ENCODE measurements around the gene POTEF.
"Not testable (repeated sequence)": the region's sequence is repeated elsewhere in the genome, so short reads cannot be mapped to it uniquely, and the experiment has no call there.

POTEF gene

DNA sequence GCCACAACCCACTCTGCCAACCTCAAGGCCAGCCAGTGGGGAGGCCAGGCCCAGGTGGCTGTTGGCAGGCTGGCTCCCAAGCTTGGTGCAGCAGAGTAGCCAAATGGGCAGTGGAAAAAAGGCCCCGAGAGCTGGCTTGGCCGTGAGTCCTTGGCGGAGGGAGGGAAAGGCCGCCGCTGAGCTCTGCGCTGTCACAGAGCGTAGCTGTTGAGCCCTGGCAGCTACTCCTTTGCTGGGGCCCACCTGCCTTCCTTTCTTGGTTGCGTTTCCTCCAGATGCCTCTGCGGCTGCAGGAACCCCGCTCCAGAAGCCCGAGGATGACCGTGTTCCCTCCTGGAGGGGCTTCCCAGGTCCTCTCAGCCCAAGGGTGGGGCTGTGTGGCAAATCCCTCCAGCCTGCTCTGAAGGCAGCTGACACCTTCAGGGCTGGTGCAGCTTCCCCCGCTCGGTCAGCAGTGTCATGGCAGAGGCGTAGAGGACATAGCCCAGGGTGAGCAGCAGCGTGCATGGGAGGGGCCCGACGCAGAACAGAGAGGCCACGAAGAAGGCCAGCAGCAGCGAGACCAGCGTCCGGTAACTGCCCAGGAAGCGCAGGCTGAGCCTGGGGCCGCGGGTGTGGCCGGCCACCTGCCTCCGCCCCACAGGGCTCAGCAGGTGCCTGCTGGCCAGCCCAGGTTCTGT is 23.3 kb upstream of the POTEF start:
- DNase-seq, result not testable (repeated sequence)

DNA sequence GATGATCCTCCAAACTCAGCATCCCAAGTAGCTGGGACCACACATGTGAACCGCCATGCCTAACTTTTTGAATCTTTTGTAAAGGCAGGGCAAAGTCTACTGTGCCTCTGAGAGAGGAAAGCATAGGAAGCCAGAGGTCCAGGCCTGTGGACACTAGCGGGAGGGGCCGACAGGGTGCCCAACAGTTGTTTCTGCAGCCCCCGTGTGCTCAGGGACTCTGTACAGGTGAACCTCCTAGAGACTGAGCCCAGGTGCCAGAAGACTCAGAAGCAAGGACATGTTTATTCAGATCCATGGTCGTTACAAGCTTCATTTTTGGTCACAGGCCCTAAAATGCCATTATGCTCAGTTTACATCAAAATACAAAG is 22.1 kb upstream of the POTEF start:
- DNase-seq, result not testable (repeated sequence)

DNA sequence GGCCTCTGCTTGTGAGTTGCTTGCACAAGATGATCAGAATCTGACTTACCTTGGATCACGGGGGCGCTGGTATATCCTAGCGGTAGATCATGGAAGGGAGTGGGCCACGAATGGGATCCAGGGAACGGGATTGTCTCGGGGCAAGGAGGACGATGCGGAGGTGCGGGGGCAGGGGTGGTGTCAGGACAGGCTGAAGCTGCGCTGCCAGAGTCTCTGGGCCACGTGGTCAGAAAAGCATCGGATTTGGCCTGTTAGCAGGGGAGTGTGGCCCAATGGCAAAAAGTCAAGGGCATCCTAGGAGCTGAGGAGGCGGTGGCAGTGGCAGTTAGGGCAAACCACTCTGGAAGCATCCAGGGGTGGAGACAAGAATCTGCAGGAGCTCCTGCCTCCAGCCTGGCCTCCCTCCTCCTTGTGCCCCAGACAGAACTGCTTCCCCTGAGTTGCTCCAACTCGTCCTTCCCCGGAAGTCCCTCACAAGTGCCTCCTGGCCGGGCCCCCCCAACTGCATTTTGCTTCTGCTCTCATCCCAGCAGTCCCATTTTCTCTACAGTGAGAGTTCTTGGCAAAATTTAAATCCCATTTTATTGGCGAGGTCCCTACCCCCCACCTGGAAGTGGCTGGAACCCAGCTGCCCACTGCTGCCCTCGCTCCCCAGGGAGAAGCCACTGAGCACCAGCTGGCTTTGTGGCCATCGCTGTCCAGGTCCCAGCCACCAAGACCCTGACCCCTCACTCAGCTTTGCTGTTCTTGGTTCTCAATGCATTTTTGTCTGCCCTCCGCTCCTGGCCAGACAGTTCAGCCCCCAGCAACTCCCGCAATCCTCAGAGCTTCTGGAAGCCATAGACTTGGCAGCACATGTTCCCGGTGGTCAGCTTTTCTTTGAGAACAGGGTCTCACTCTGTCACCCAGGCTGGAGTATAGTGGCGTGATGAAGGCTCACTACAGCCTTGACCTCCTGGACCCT is 21.4 kb upstream of the POTEF start:
- DNase-seq, result no peak

DNA sequence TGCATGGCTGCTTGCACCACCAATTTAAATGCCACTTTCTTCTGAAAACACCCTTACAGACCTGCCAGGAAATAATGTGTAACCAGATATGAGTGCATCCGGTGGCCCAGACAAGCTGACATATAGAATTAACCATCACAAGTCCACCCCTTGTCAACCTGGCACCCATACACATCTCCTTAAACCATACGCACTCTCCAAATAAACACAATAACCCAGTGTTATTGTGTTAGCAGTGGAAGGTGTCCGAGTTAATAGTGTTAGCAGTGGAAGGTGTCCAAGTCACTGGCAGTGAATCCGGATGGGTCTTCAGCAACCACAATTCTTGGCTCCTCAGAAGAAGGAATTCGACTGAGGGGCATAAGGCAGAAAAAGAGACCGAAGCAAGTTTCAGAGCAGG is 19.5 kb upstream of the POTEF start:
- DNase-seq, result not testable (repeated sequence)

DNA sequence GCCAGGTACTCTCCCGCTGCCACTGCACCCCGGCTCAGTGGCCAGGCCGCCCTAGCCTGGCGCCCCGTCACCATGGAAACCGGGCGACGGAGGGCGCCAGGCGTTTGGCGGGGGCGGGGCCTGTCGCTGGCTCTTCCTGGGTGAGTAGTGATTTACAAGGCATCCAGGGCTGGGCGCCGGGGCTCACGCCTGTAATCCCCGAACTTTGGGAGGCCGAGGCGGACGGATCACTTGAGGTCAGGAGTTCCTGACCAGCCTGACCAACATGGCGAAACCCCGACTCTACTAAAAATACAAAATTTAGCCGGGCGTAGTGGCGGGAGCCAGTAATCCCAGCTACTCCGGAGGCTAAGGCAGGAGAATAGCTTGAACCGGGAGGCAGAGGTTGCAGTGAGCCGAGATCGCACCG is 16.0 kb upstream of the POTEF start, which contains the start of gene CCDC74B:
TSS of gene CCDC74B (minus strand) at position 107 of the 409 bp plus-strand sequence. CDS start 116 bp downstream, outside the sequence.
- peak; percentile 63 for DNase-seq

DNA sequence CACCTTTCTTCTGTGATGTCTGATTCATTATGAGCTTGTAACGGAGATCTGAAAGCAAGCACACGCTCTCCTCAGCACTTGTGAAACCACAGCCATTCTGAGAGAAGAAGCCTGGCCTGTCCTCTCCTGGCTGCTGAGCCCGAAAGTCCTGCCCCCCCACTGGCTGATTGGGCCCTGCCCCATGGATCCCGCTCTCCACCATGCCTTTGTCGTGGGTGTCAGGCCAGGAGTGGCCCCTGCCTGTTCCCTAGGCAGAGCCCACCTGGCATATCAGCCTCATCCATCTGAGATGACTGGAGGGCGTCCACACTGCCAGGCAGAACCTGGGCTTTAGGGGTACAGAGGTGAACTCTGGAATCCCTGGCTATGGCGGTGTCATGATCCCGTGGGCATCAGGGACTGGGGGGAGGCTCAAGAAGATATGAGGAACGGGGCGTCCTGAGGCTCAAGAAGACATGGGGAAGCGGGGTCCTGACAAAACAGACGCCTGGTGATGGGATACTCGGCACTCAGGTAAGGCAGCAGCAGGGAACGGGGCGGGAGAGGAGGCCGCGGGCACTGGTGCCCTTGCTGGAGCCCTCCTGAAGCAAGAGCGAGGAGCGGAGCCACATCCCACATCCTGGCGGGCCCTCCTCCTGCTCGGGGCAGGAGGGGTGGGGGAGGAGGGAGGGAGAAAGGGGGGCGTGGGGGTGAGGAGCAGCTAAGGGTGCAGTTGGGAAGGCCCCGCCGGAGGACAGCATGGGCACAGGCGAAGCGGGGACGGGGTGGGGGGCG is 14.4 kb upstream of the POTEF start:
- DNase-seq, result not testable (repeated sequence)

DNA sequence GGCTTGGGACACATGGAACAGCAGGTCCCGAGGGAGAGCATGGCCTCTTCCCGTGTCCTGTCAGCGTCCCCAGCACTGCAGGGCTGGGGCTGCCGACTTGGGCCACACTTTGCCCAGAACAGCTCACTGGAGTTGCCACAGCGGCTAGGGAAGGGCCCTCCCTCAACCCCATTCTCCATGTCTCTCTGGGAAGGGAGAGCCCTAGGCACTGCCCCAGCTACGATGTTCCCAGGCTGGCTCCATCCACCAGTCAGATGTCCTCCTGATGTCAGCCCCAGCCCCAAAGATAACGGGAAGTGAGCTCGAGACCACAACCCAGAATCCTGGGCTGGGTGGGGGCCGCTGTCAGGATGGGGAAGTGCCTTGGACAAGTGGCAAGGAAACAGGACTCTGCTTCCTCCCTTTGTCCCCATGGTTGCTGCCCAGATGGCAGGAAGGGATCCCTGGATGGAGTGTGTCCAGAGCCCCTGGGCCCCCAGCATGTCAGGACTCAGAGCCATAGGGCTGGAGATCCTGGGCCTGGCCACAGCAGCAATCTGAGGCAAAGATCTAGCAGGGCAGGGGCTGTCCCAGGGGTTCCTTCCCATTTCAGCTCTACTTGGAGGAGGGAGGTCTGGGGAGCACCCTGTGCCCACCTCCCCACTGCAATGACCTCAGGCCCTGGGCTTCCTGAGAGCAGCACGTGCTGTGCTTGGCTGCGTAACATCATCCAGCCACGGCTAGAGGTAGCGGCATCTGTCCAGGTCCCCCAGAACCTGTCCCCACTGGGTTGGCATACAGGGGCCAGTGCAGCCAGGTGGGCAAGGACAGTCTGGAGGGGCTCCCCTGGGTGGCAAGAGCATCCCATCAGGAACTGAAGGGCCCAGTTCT is 13.6 kb upstream of the POTEF start:
- DNase-seq, result not testable (repeated sequence)

DNA sequence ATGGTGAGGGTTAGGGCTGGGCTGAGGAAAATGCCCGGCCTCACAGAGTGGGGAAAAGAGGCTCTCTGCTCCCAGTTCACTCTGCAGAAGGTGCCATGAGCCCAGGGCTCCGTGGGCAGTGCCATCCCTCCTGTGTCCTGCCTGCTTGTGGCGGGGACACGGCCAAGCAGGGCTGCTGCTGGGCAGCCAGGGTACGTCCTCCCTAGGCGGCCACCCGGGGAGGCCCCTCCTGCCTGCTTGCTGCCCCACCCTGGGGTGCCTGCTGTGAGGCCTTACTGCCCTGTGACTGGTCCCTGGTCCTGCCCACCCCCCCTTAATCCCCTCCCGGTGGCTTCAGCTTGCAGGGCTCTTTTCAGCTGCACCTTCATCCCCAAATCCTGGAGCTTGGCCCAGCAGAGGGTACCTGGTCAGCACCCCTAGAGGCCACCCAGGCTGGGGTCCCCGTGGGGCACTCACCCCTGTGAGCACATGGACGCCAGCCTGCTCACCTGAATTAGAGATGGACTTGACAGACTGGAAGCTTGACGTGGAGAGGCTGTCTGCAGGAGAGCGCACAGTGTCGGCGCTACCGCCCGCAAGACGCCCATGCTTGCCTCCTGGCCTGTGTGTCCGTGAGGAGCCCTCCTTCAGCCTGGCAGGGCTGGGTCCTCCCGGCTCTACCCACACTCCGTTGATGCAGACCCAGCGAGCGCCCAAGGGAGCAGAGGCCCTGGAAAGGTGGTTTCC is 12.8 kb upstream of the POTEF start:
- DNase-seq, result not testable (repeated sequence)

DNA sequence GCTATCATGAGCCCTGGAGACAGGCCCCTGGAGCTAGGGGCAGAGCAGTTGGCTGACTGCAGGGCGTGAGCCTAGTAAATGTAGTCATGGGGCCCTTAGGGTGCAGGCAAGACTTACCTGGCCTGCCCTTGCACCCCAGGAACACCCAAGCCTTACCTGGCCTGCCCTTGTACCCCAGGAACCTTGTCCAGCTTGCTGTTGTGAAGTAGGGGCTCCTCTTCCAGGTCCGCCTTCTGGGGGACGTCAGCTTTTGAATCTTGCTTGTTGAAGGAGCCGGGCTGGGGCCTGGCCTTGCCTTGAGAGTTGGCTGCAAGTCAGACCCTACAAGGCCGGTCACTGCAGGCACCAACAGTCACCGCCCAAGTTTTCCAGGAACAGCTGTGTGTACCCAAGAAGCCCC is 12.0 kb upstream of the POTEF start:
- not testable (repeated sequence) for DNase-seq

DNA sequence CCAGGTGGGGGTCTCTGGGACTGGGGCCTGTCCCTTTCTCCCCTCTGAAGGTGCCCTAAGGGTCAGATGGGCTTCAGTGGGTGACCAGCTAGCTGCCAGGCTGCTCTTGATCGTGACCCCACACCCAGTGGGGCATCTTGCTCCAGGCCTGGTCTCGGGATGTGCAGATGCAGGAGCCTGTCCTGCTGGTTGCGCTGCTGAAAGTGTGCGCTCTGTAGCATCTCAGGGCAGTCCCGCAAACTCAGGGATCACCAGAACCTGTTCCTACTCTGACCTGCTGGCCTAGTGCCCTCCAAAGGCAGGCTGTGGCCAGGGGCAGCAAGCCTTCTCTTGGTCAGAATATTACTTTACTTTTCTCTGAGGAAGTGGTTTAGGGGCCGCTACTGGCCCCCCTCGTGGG is 11.5 kb upstream of the POTEF start:
- DNase-seq, result not testable (repeated sequence)

DNA sequence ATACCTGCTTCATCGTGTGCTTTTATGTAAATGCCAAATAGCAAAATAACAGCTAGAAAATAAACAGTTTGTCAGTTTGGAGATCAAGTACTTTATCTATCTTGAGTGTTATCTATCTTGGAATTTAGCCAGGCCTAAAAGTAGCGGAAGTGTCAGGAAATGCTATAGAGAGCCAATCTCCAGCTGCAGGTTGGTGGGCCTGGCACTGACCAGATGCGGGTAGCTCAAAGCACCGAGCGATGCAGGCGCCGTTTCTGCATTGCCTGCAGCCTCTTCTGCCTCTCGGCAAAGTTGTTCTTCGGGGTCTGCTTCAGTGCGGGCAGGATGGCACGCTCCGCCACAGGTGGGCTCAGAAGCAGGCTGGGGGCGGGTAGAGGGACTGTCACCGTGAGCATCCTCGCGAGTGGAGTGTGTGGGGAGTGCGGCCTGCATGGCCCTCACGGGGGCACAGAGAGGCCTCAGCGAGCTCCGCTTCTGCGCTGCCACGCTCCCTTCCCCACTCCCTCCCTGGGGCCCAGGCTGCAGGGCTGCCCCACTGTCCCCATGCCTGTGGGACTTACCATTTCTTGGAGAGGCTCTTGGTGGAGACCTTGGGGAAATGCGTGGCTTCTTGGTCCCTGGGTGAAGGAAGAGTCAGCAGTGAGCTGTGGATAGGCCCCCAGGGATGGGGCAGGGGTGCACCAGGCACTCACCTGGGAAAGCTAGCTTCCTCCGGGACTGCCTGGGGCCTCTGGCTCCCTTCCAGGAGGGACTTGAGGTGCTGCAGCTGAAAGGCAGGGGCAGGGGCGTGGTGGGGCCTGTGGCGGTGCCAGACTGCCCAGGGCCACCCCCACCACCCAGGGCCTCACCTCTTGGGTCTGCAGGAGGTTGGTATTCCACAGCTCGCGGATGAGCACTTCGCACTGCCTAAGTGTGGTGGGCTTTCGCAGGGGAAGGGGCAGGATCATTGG is 10.6 kb upstream of the POTEF start:
- DNase-seq, result not testable (repeated sequence)

DNA sequence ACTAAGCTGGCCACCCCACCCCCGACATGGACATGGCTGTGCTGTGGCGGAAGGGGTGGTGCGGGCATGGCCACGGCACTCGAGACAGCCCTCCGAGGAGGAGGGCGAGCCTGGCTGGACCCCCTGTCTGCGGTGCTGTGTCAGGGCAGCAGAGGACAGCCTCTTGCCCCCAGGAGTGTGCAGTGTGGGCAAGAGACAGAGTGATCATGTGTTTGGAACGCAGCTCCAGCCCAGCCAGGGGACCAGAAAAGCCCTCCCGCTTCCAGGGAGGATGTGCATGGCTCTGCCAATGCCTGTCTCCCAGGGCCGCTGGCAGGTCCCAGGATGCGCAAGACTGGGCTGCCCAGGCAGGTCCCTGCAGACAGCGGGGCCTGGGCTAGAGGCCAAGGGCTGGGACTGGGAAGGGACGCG is 9.8 kb upstream of the POTEF start:
- not testable (repeated sequence) for DNase-seq

DNA sequence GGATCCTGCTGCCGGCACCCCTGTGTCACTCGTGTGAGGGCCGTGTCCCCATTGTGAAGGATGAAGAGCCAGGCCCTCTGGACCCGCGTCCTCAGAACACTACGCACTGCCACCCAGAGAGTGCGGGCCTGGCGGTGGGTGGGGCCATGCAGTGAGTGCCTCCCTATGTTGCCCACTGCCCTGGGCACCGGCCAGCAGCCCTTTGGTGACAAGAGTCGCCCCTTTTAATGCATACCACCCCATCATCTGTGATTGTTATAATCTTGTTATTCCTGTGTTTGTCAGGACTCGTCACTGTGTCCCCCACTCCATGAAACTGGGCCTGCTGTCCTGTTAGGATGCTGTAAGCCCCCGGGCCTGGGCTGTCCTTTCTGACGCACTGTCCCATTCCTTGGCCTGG is 9.3 kb upstream of the POTEF start:
- DNase-seq, result not testable (repeated sequence)

DNA sequence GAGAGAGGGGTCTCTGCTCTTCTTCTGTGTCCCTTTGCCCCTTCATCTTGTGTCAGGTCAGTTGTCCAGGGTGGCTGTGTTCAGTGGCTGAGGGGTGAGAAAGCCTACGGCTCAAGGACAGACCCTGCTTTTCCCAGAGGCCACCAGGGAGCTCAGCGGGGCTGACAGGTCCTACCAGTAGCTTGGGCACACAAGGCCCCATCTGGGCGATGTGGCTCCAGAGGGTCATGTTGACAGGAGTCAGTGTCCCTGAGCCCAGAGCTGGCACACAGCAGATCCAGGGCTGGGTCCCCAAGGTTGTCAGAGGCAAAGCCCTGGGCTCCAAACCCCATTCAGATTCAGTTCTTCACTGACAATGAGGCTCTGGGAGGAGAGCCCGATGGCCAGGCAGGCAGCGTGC is 8.1 kb upstream of the POTEF start:
- not testable (repeated sequence) for DNase-seq

DNA sequence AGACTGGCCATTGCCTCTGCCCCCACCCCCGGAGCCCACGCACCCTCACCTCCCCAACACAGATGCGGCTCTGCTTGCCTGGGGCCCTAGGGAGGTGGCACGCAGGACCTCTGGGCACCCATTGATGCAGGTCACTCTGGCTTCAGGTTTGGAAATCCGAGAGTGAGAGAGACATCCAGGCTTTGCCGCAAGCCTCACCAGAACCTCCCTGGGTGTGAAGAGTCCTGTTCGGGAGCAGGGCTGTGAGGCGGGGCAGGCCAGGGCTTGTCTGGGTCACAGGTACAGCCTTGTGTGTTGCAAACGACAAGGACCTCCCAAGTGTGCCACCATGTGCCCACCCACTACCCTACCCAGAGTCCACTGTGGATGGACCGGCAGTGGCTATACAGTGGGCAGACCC is 7.5 kb upstream of the POTEF start:
- not testable (repeated sequence) for DNase-seq

DNA sequence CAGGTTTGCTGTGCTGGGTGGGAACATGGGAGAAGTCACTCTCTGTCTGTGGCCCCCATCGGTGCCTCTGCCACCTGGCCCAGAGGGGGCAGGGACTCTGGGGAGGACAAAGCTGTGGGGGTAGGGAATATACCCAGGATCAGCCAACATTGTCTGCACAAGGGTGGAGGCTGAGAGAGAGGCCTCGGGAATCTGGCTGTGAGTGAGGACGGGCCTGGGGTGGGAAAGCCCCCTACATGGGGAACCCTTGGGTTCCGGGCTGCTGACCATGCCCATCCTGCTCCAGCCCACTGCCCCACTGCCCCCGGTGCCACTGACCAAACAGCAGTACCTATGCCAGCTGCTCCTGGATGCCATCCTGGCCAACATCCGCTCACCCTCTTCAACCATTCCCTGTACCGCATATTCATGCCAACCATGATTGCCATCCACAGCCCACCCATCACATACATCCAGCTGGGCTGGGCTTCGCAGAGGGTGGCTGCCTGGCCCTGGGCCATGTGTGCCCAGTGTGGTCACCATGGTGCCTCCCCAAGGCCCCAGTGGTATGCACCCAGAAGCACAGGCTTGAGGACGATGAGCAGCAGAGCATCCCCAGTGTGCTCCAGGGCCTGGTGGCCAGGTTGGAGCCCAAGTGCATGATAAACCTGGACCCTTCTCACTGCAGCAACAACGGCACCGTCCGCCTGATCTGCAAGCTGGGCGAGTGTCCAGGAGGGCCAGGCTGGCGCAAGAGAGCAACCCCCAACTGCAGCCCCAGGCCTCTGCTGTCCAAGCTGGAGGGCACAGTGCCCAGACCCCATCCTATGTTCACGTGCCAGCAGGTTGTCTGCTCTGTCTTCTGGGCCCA is 6.9 kb upstream of the POTEF start:
- no peak for DNase-seq

DNA sequence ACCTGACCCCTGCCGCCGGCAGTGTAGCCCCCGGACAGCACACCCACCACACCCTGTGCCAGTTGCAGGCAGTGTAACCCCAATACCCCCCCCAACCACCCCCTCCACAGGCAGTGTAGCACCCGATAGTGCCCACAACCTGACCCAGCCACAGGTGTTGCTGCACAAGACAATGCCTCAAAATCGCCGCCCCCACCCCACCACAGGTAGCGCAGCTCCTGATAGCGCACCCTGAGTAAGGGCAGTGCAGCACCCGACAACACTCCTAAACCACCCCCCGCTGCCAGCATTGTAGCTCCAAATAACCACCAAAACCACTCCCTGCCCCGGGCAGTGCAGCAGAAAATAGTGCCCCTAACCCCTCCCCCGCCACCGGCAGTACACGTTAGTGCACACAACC is 558 bp downstream of the POTEF start:
- DNase-seq, result not testable (repeated sequence)

DNA sequence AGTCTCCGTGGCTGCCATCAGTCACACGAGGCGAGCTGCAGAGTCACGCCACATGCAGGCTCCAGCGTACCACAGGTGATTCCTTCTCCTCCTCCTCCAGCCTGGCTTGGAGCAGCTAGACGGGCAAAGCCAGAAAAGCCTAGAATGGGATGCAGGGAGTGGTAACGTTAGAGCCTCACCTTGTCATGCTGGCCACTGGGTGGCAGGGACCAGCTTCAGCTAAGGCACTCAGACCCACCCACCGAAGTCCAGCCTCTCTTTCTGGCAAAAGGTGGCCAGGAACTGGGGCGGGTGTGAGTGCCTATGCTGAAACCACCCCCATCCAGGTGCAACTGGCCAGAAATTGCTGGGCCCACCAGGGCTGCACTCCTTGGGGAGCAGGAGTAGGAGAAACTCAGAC is 1.3 kb downstream of the POTEF start:
- not testable (repeated sequence) for DNase-seq

DNA sequence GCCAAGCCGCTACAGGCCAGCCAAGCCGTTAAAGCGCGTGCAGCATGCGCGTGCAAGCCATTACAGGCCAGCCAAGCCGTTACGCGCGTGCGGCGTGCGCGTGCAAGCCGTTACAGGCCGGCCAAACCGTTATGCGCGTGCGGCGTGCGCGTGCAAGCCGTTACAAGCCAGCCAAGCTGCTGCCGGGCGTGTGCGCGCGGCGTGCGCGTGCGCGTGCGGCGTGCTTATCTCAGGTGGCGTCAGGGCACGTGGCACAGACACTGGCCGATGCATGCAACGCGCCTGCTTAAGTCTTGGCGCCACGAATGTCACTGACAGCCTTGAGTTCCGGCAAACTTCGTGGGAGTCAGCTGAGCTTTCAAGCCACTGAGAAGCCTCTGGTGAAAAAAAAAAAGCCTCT is 8.1 kb downstream of the POTEF start:
- not testable (repeated sequence) for DNase-seq

All from CD4-positive, alpha-beta T cell treated with Interleukin-17A for 1 hour (primary cell).